Measurements from ENCODE around the gene KLHL22. TPM values are rescaled to one million over a fixed set of nuclear protein-coding genes. Genes with fewer than 3 reads are reported as not detected.

The KLHL22 gene
- total and polyA plus RNA-seq, 2 of the 8 experiments (the other 6 are each of a cell fraction or from before 2014, with no cell fraction given), result 9.4 to 16.2 TPM

GRCh38 chr22:20537325-20537756 lies 41.7 kb upstream of the KLHL22 start:
- no peaks in the 10 kb centered on the region for H3K23me2 ChIP-seq (ENCODE audit: low read depth, low read length)
- no peaks in the 10 kb centered on the region for H3K27me3 ChIP-seq (replicated peaks in 1 of 4; ENCODE audit: control insufficient read depth in 3 of 4, extremely low read depth in 1 of 4, insufficient read depth in 3 of 4, low read length in 3 of 4)
- peaks cover 28% of the 10 kb centered on the region for H3K79me1 ChIP-seq (ENCODE audit: low read depth, low read length)
- H2BK15ac ChIP-seq (ENCODE audit: low read length), result no peak overlapping the region
- no peak overlapping the region for H4K91ac ChIP-seq (replicated peaks; ENCODE audit: insufficient read length, low read length)
- DNase-seq (ENCODE audit: low read depth in 1 of 2, low spot score in 2 of 2) (no peak), FAIRE-seq (no peak)
- peaks cover 0 to 2% (median 2%) of the 10 kb centered on the region in 4 experiments; a peak in 4 of 8 replicates for H3K36me3 ChIP-seq (ENCODE audit: control insufficient read depth in 2 of 4, insufficient read depth in 4 of 4, low read length in 3 of 4)
- 85% methylated on average over 3 of the region's 3 CpGs; no CpG with 5 or more reads in 1 of the 2 experiments for WGBS, 2 experiments (ENCODE audit: extremely low coverage in 1 of 2, insufficient coverage in 1 of 2, insufficient read length in 1 of 2, insufficient replicate concordance in 2 of 2, low coverage in 1 of 2, low lambda C conversion rate in 2 of 2, missing lambda C conversion rate in 1 of 2)
- H2BK5ac ChIP-seq (ENCODE audit: low read depth, low read length), result no peak overlapping the region
- POLR2A ChIA-PET (ENCODE audit: partially characterized antibody), result interaction anchor here (0.7 kb wide), 1 partner anchor 9 kb away, joined by 6 read pairs; no protein-coding TSS in a partner anchor
- no peak overlapping the region for H2AK5ac ChIP-seq (ENCODE audit: low read depth, low read length)
- H3K56ac ChIP-seq (replicated peaks; ENCODE audit: insufficient read length, low read depth, low read length), result no peak overlapping the region
- no peak overlapping the region for H3K23ac ChIP-seq (ENCODE audit: insufficient read length)
- H3K14ac ChIP-seq (ENCODE audit: insufficient read length), result no peak overlapping the region
- H2BK12ac ChIP-seq (ENCODE audit: low read depth, low read length), result no peak overlapping the region
- H3K4me2 ChIP-seq (ENCODE audit: insufficient read depth in 1 of 2, low read depth in 2 of 2, low read length in 2 of 2), result no peak overlapping the region
- H3K4me1 ChIP-seq (replicated peaks in 1 of 4; ENCODE audit: control insufficient read depth in 3 of 4, insufficient read depth in 4 of 4, low read length in 3 of 4), result peaks cover 0 to 4% (median 1%) of the 10 kb centered on the region in 4 experiments; a peak in 2 of 7 replicates
- peaks cover 0 to 21% of the 10 kb centered on the region in 2 experiments; a peak in 2 of 4 replicates for H3K79me2 ChIP-seq (ENCODE audit: control insufficient read depth in 1 of 2, insufficient read depth in 2 of 2, low read length in 2 of 2)
- no peak overlapping the region for H4K8ac ChIP-seq (ENCODE audit: extremely low read depth, insufficient read depth, low read length)
- no peak overlapping the region; a peak in 1 of 7 replicates for H3K9ac ChIP-seq (replicated peaks in 1 of 4; ENCODE audit: extremely low read depth in 1 of 4, low read depth in 3 of 4, low read length in 3 of 4)
- CTCF ChIA-PET (ENCODE audit: partially characterized antibody), result interaction anchor here (0.7 to 1.9 kb wide), 2 partner anchors 27 to 1400 kb away, joined by 3 to 7 read pairs; no protein-coding TSS in a partner anchor
- no peak overlapping the region for H4K5ac ChIP-seq (ENCODE audit: insufficient read length, low read depth, low read length)
- H4K20me1 ChIP-seq (replicated peaks in 1 of 2; ENCODE audit: control insufficient read depth in 1 of 2, insufficient read depth in 2 of 2, low read length in 2 of 2), result peaks cover 0 to 13% of the 10 kb centered on the region in 2 experiments
- no peaks in the 10 kb centered on the region for H3K9me3 ChIP-seq (ENCODE audit: insufficient read depth in 2 of 2, low read depth in 1 of 2, low read length in 1 of 2)
- H3K18ac ChIP-seq (ENCODE audit: extremely low read depth, low read length), result no peak overlapping the region
- no peak overlapping the region for H2BK20ac ChIP-seq (ENCODE audit: low read length)
- no peak overlapping the region for H3K27ac ChIP-seq (ENCODE audit: low read depth, low read length)
- H3K4ac ChIP-seq (replicated peaks; ENCODE audit: insufficient read length, low read depth, low read length), result no peak overlapping the region
- H2BK120ac ChIP-seq (replicated peaks; ENCODE audit: low read depth, low read length), result no peak overlapping the region
- no peak overlapping the region for H3K4me3 ChIP-seq (ENCODE audit: extremely low read depth in 1 of 4, insufficient read depth in 2 of 4, low read depth in 3 of 4, low read length in 4 of 4)
- H2AFZ ChIP-seq (ENCODE audit: low read length), result no peak overlapping the region
- TF ChIP-seq RNF2 (IDR thresholded peaks at IDR 0.05; ENCODE audit: borderline replicate concordance, low read depth, low read length, missing control alignments, poor library complexity, severe bottlenecking) (no peak), CTBP2 (IDR thresholded peaks at IDR 0.05; ENCODE audit: borderline replicate concordance, insufficient read depth, insufficient read length, low read length) (no peak), KDM1A (IDR thresholded peaks at IDR 0.05; ENCODE audit: borderline replicate concordance, low read length) (no peak), SP4 (IDR thresholded peaks at IDR 0.05; ENCODE audit: low read length) (no peak), RXRA (IDR thresholded peaks at IDR 0.05; ENCODE audit: insufficient read depth, low read depth, low read length) (no peak), PHF8 (conservative IDR thresholded peaks at IDR 0.05; ENCODE audit: low read depth, low read length) (no peak), CHD1 (IDR thresholded peaks at IDR 0.05; ENCODE audit: low read depth, low read length) (no peak), EP300 (IDR thresholded peaks at IDR 0.05; ENCODE audit: borderline replicate concordance in 1 of 2, low read depth in 2 of 2, low read length in 2 of 2) (no peak), BCL11A (IDR thresholded peaks at IDR 0.05; ENCODE audit: low read depth in 2 of 2, low read length in 2 of 2) (no peak), GABPA (IDR thresholded peaks at IDR 0.05; ENCODE audit: borderline replicate concordance, insufficient read depth, low read length) (no peak), JUND (IDR thresholded peaks at IDR 0.05; ENCODE audit: low read length) (no peak), EZH2 (IDR thresholded peaks at IDR 0.05; ENCODE audit: low read depth, low read length, severe bottlenecking) (no peak)

All from H1 (cell line).